ENCODE measurements around the gene AKAP17A.
A peak's percentile ranks its signal among the peaks of the same experiment; 100 is the strongest.
"Not testable (repeated sequence)": the region's sequence is repeated elsewhere in the genome, so short reads cannot be mapped to it uniquely, and the experiment has no call there.

AKAP17A gene, protein sequence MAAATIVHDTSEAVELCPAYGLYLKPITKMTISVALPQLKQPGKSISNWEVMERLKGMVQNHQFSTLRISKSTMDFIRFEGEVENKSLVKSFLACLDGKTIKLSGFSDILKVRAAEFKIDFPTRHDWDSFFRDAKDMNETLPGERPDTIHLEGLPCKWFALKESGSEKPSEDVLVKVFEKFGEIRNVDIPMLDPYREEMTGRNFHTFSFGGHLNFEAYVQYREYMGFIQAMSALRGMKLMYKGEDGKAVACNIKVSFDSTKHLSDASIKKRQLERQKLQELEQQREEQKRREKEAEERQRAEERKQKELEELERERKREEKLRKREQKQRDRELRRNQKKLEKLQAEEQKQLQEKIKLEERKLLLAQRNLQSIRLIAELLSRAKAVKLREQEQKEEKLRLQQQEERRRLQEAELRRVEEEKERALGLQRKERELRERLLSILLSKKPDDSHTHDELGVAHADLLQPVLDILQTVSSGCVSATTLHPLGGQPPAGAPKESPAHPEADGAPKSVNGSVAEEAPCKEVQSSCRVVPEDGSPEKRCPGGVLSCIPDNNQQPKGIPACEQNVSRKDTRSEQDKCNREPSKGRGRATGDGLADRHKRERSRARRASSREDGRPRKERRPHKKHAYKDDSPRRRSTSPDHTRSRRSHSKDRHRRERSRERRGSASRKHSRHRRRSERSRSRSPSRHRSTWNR

DNA sequence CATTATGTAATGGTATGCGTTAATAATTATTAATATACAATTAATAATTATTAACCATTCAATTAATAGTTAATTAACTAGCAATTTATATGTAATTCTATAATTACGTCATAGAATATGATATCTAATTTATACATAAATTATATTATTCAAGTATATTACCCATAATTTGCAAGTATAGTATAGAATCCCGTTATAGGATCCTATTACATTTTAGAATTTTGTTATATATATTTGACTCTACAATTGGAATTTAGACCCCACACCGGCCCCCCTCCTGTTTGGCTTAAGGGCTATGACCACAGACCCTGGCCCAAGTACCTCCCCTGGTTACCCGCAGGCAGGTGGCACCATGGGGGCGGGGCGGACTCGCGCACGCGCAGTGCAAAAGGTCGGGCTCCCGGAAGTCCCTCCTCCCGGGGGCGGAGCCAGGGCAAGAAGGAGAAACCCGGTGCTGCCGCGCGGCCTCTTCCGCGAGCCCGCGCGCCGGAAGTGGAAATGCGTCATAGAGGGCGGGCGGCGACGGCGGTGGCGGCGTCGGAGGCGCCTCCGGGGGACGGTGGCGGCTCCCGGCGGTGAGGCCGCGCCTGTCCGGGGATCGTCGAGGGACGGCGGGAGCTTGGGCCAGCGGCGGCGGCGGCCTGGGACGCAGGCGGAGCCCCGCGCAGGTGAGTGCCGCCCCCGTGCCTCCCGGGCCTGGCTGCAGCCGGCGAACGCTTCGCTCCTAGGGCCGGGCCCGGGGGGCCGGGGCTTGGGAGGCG is at the start of gene AKAP17A:
AKAP17A (plus strand) TSS at position 503 of the 761 bp plus-strand sequence. CDS start 1,859 bp downstream, outside the sequence.
- DNase-seq, result peak; percentile 98

DNA sequence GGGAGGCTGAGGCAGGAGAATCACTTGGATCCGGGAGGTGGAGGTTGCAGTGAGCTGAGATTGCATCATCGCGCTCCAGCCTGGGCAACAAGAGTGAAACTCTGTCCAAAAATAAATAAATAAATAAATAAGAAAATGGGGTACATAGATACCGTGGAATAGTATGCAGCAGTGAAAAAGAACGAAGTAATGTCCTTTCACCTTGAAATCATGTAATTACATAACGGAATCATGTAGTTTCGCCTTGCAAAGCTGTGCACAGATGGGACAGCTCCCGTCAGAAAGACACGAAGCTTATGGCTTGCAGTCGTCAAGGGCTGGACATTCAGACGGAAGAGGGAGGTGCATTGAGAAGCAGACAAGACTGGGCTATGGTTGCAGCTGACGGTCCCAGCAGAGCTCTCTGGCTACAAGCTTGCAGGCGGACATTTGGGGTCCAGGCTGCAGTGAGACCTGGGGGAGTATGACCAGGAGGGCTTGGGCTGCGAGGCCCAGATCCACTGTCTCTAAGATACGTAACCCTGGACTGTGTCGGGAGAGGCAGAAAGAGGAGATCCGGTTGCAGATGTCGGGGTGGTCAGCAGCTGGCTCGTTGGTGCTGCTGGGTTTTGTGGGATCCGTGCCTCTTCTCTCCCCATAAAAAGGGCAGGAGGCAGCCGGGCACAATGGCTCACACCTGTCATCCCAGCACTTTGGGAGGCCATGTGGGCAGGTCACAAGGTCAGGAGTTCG is 48.2 kb upstream of the AKAP17A start:
- DNase-seq, result no peak

DNA sequence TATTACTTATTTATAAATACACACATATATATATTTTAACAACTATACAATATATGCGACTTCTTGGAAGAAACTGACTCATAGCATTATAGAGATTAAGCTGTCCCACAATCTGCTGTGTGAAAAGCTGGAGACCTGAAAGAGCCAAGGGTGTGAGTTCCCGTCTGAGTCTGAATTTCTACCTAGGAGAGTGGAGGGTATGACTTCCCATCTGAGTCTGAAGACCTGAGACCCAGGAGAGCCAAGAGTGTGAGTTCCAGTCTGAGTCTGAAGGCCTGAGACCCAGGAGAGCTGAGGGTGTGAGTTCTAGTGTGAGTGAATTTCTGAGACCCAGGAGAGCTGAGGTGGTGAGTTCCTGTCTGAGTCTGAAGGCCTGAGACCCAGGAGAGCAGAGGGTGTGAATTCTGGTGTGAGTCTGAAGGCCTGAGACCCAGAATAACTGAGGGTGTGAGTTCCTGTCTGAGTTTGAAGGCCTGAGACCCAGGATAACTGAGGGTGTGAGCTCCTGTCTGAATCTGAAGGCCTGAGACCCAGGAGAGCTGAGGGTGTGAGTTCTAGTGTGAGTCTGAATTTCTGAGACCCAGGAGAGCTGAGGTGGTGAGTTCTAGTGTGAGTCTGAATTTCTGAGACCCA is 45.5 kb upstream of the AKAP17A start:
- DNase-seq, result no peak

DNA sequence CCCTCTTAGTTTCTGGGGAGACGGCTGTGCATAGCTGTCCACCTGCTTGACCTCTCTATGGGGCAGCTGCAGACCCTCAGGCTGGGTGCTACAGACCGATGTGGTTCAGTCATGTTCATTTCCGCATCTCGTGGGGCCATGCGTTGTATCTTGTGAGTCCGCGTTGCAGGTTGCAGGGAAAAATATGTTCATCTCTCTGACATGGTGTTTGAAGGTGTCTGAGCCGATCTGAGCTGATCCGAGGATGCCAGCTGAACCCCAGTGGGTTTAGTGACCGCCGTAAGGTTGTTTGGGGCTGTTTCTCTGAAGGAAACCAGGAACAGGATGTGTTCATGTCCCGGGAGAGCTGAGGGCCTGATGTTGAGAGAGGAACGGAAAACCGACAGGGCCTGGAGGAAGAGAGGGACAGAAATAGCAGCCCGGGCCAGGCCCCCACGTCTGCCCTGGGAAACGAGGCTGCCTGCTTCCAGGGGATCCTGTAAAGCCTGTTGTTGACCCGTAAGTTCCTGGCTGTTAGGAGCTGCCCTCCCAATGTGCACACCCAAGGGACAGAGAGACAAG is 44.6 kb upstream of the AKAP17A start:
- DNase-seq, result no peak

DNA sequence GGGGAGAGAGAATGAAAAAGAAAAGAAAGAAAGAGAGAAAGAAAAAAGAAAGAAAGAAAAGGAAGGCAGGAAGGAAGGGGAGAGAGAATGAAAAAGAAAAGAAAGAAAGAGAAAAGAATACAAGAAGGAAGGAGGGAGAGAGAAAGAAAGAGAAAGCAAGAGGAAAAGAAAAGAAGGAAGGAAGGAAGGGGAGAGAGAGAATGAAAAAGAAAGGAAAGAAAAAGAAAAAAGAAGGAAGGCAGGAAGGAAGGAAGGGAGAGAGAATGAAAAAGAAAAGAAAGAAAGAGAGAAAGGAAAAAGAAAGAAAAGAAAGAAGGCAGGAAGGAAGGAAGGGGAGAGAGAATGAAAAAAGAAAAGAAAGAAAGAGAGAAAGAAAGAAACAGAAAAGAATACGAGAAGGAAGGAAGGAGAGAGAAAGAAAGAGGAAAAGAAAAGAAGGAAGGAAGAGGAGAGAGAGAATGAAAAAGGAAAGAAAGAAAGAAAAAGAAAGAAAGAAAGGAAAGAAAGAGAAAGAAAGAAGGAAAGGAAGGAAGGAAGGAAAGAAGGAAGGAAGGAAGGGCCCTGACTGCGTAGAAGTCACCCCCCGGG is 39.4 kb upstream of the AKAP17A start:
- DNase-seq, result no peak

DNA sequence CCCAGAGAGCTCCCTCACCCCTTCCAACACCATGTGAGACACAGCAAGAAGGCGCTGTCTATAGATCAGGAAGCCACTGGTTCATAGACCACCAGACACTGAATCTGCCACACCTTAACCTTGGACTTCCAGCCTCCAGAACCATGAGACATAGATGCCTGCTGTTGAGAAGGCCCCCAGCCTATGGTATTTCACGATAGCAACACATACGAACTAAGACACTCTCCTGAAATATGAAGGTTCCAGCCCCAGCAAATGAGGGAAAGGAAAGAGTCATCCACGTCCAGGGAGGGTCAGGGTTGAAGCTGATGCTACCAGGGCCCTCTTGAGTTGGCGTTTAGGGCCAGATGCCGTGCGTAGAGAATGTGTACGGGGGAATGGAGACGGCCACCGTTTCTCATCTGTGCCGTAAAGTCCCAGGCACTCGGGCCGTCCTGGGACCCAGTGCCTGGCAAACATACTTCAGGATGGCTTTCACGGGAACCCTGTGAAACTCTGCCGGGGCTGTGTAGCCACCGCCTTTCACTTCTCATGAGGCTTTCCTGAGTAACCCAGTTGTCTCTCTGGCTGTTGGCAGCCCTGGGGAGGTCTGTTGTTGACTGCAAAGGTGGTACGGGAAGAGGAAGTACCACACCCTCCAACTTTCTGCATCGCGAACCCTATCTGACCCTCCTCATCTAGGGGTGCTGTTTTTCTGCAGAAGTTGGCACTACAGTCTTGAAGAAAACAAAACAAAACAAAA is 36.8 kb upstream of the AKAP17A start:
- peak; percentile 86 for DNase-seq

DNA sequence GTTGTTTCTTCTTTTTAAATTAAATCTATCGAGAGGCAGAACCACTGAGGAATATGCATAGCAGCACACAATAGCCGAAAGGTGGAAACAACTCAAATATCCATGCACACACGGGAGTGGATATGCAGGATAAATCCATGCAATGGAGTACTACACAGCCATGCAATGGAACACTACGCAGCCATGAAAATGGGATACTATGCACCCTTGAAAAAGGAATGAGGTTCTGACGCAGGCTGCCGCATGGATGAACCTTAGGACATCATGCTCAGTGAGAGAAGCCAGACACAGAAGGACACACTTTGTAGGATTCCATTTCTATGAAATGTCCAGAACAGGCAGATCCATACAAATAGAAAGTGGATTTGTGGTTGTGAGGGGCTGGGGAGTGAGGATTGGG is 36.0 kb upstream of the AKAP17A start:
- DNase-seq, result no peak

DNA sequence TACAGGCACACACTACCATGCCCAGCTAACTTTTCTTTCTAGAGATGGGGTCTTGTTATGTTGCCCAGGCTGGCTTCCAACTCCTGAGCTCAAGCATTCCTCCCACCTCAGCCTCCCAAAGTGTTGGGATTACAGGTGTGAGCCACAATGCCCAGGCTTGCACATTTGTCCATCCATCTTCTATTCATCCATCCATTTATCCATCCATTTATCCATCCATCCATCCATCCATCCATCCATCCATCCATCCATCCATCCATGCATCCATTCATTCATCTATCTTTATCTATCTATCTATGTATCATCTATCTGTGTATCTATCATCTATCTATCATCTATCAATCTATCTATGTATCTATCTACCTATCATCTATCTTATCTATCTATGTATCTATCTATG is 34.0 kb upstream of the AKAP17A start:
- DNase-seq, result not testable (repeated sequence)

DNA sequence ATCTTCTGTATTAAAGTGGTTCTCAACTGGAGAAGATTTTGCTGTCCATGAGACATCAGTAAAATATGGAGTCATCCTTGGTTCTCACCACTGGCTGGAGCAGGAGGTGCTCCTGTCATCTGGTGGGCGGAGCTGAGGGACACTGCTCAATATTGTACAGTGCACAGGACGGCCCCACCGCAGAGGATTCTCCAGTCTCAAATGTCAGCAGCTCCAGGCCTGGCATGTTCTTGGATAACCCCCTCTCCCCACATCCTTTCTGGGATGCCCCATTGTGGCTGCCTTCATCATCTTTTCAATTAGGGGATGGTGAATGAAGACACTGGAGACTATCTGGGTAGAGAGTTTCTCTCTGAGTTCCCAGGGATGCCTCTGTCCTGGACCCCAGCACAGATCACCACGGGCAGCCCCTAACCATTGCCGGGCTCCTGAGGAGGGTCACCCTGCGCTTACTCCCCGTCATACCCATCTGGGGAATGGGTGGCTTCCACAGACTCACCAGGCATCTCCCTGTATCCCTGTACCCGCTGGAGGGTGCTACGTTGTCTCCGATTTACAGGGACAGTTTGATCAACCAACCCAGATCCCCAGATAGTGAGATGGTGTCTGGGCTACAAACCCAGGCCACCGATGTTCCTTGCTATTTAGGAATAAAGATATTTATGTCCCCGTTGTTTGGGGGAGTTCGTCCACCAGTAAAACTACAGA is 32.5 kb upstream of the AKAP17A start:
- no peak for DNase-seq

DNA sequence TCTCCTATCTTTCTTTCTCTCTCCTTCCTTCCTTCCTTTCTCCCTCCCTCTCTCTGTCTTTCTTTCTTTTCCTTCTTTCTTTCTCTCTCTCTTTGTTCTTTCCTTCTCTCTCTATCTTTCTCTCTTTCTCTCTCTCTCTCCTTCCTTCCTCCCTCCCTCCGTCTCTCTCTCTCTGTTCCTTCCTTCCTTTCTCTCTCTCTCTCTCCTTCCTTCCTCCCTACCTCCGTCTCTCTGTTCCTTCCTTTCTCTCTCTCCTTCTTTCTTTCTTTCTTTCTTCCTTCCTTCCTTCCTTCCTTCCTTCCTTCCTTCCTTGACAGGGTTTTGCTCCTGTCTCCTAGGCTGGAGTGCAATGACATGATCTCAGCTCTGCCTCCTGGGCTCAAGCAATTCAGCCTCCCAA is 30.2 kb upstream of the AKAP17A start:
- no peak for DNase-seq

DNA sequence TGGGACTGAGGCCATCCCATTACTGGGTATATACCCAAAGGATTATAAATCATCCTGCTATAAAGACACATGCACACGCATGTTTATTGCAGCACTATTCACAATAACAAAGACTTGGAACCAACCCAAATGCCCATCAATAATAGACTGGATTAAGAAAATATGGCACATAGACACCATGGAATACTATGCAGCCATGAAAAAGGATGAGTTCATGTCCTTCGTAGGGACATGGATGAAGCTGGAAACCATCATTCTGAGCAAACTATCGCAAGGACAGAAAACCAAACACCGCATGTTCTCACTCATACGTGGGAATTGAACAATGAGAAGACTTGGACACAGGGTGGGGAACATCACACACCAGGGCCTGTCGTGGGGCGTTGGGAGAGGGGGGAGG is 27.3 kb upstream of the AKAP17A start:
- DNase-seq, result not testable (repeated sequence)

DNA sequence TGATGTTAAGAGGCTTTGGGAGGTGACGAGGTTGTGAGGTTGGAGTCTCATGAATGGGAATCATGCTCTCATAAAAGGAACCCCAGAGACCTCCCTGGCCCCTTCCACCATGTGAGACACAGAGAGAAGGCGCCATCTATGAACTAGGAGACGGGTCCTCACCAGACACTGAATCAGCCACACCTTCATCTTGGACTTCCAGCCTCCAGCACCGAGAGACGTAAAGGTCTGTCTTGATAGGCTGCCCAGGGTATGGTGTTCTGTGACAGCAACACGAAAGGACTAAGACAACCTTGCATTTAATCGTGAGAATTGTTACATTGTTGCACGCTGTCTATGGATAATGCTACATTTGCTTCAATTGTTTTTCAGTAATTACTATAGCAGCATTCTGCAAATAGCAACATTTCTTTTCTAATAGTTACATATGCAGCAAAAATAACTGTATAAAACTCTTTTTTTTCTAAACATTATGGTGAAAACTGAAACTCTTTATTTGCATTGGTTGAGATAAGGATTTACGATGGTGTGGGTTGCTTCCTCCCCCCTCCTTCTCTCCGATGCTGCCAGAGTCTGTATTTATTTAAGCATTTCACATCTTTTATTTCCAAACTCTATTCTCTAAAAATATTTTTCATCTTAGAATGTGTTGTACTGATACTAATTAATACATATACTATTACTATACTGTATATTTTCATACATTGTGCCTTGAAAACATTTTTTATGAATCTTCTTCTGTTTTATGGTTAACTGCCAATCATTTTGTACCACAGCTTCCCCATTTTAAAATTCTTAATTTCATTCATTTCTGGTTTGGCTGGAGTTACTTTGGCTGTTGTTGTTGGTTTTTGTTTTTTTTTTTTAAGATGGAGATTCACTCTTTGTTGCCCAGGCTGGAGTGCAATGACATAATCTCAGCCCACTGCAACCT is 26.4 kb upstream of the AKAP17A start:
- no peak for DNase-seq

DNA sequence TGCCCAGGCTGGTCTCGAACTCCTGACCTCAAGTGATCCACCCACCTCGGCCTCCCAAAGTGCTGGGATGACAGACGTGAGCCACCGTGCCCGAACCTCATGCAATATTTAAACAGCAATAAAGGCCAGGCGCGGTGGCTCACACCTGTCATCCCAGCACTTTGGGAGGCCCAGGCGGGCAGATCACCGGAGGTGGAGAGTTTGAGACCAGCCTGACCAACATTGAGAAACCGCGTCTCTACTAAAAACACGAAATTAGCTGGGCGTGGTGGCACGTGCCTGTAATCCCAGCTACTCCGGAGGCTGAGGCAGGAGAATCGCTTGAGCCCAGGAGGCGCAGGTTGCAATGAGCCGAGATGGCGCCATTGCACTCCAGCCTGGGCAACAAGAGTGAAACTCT is 17.2 kb upstream of the AKAP17A start:
- DNase-seq, result not testable (repeated sequence)

DNA sequence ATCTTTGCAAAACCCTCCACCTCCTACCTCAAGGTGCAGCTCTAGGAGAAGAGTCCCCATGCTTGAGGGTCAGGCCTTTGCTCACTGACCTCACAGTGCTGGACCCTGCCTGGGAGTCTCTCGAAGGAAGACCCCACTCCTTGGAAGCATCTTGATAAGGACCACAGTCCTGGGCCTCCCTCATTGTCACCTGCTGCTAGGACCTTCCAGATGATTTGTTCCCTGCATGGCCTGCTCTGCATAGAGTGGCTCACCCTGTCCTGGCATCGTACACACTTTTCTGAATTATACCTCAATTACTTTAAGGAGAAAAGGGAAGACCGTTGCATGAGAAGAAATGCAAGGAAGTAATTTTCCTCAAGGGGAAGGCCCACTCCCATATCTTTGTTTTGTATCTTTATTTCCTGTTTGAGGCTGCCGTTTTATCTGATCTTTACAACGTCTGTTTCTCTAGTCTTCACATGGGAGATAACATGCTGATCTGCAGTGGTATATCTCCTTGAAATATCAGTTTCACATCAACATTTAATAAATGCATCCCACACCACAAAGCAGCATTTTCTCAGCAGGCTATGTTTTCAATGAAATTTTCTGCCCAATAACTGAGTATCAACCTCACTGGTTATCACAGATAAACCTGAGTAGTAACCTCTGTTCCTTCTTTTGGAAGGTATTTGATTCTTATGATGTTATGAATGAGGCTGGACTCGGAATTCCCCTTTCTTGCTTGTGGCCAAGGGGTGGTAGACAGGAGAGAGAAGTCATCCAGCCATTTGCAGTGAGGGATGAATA is 15.0 kb upstream of the AKAP17A start:
- no peak for DNase-seq

DNA sequence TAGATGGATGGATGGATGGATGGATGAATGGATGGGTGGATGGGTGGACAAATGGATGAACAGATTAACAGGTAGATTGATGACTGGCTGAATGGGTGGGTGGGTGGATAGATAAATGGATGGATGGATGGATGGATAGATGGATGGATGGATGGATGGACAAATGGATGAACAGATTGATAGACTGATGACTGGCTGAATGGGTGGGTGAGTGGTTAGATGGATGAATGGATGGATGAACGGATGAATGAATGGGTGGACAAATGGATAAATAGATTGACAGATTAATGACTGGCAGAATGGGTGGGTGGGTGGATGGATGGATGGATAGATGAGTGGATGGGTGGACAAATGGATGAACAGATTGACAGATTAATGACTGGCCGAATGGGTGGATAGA is 13.6 kb upstream of the AKAP17A start:
- DNase-seq, result no peak

DNA sequence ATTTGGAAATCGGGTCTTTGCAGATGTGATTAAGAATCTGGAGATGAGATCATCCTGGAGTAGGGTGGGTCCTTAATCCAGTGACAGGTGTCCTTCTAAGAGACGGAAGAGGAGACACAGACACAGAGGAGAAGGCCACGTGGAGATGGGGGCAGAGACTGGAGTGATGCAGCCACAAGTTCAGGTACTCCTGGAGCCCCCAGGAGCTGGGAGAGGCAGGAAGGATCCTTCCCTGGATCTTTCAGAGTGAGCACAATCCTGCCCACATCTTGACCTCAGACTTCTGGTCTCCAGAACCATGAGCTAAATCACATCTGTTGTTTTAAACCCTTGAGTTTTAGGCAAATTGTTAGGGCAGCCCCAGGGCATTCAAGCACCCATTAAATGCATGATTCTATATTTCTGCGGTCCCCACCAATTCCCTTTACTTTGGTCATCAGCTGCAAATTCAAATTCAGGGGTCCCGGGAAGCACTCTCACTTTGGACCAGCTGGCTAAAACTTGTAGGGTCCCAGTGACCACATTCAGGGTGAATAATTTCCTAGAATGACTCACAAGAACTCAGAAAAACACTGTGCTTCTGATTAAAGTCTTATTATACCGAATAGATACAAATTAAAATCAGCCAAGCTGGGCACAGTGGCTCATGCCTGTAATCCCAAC is 12.8 kb upstream of the AKAP17A start:
- no peak for DNase-seq

DNA sequence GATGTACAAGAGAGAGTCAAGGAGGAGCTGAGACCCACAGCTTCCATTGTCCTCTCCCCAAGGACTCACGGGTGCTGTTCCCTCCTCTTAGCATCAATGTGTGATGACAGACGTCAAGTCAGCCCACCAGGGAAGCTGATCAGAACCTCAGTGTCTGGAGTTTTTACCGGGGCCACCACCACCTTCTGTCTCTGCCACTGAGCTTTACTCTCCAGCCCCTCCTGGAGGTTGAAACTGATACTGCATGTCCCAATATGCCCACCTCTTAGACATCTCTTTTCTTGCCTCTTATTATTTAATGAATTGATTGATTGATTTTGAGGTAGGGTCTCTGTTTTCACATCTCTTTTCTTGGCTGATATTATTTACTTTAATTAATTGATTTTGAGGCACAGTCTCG is 10.3 kb upstream of the AKAP17A start:
- peak; percentile 75 for DNase-seq

Data from CD4-positive, alpha-beta T cell treated with Interleukin-15 for 1 hour (primary cell).